Measurements from ENCODE around the gene CLEC14A.
A peak's percentile ranks its signal among the peaks of the same experiment; 100 is the strongest.

CLEC14A gene

DNA sequence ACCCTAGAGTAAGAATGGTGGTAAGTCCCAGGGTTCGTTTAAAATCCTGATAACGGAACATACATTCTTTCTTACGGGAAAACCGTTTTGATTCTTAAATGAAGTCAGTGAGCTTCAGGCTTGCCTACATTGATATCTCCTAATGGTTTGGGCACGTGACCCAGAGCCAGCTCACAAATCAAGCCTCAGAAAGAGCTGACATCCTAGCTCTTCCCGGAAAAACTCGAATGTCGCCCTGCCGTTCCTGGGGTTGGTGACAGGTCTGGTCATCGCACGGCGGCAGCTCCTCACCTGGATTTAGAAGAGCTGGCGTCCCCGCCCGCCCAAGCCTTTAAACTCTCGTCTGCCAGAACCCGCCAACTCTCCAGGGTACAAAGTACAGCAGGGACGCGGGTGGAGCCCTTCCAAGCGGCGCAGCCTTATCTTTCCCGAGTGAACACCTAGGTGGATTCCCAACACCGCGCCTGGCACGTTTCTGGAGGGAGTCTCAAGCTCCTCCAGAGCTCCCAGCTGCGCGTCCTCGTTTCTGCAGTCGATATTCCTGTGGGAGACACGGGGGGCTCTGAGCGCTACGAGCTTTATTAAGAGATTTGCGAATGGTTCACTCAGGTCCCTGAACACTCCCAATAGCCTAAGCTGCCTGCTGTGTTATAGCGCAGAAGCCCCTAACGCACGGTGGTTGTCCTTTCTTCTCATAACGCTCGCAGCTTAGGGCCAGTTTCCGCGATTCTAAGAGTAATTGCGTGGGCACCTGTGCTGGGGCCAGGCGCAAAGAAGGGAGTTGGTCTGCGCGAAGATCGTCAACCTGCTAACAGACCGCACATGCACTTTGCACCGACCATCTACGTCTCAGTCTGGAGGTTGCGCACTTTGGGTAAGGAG lies 47.9 kb downstream of the CLEC14A start, which contains the start of gene SSTR1:
Gene SSTR1, plus strand, starts transcription at position 169 of the 882 bp plus-strand sequence. CDS start 1,486 bp downstream, outside the sequence.
- in situ Hi-C loops (cut with HindIII; ENCODE audit: low pct_unique_long_range_greater_than_20kb, low sequenced_read_pairs) = no loop called here
- TF ChIP-seq JUND (IDR thresholded peaks at IDR 0.05; ENCODE audit: low read depth) = no peak
- DNase-seq (ENCODE audit: low read depth in 1 of 2, low spot score in 1 of 2) = peak in 1 of 2 experiments; percentile 16

DNA sequence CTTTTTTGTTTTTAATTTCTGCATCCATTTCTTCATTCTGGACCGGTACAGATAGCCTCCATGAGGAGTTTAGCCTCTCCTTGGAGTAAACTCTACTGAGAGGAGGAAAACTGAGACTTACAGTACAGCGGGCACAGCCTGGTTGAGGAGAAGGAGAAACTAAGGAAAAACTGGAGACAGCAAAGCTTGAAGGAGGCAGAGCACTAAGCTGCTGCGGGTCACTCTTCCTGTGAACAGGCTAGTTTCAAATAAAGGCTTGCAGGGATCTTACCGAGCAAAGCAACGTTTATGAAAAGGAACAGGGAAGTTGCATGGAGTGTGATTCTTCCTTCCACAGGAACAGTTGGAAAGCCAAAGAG lies 48.5 kb downstream of the CLEC14A start:
- in situ Hi-C loops (cut with HindIII; ENCODE audit: low pct_unique_long_range_greater_than_20kb, low sequenced_read_pairs) = no loop called here
- no peak for TF ChIP-seq JUND (IDR thresholded peaks at IDR 0.05; ENCODE audit: low read depth)
- peak in 1 of 2 experiments; percentile 7 for DNase-seq (ENCODE audit: low read depth in 1 of 2, low spot score in 1 of 2)

- TF ChIP-seq JUND (IDR thresholded peaks at IDR 0.05; ENCODE audit: low read depth) = no peak
- in situ Hi-C loops (cut with HindIII; ENCODE audit: low pct_unique_long_range_greater_than_20kb, low sequenced_read_pairs) = no loop called here
- DNase-seq (ENCODE audit: low read depth in 1 of 2, low spot score in 1 of 2) = no peak
Measured at GRCh38 chr14:38206689-38207376, 49.1 kb downstream of the CLEC14A start.

GRCh38 chr14:38205949-38206665 lies 49.8 kb downstream of the CLEC14A start:
- in situ Hi-C loops (cut with HindIII; ENCODE audit: low pct_unique_long_range_greater_than_20kb, low sequenced_read_pairs) = no loop called here
- TF ChIP-seq JUND (IDR thresholded peaks at IDR 0.05; ENCODE audit: low read depth) = no peak
- DNase-seq (ENCODE audit: low read depth in 1 of 2, low spot score in 1 of 2) = no peak

DNA sequence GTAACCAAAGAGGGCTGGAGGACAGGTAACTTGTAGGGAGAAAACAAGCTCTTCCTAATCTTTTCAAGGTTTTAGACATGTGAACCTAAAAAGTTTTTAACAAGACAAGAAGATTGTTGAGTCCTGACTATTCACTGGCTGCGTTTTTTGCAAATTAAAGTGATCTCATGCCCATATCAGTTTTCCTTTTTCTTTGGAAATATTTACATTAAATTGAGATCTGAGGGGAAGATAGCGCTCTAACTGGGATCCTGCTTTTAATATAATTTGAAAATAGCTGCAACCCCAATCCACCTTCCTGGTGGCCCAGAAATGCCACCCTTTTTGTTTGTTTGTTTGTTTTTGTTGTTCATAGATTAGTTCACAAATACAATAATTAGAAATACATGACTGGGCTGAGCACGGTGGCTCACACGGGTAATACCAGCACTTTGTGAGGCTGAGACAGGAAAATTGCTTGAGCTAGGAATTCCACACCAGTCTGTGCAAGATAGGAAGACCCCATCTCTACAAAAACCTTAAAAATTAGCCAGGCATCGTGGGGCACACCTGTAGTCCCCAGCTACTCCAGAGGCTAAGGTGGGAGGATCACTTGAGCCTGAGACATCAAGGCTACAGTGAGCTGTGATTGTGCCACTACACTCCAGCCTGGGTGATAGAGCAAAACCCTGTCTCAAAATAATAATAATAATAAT lies 50.6 kb downstream of the CLEC14A start:
- in situ Hi-C loops (cut with HindIII; ENCODE audit: low pct_unique_long_range_greater_than_20kb, low sequenced_read_pairs) = no loop called here
- TF ChIP-seq JUND (IDR thresholded peaks at IDR 0.05; ENCODE audit: low read depth) = no peak
- no peak for DNase-seq (ENCODE audit: low read depth in 1 of 2, low spot score in 1 of 2)

DNA sequence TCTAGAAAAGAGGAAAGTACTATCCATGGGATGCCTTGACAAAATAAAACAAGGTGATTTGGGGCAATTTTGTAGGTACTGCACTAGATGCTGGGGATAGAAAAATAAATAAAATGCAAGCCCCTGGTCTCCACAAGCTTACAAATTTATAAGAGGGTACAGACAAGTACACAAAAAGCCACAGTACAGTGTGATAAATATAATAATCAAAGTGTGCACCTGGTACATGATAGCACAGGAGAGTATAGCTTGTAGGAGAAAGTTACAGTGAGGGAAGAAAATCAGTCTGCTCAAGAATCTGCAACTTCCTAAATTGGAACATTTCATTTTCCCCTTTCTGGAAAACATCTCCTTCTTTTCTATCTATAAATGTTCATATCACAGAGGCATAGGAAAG lies 51.2 kb downstream of the CLEC14A start:
- in situ Hi-C loops (cut with HindIII; ENCODE audit: low pct_unique_long_range_greater_than_20kb, low sequenced_read_pairs) = no loop called here
- TF ChIP-seq JUND (IDR thresholded peaks at IDR 0.05; ENCODE audit: low read depth) = no peak

More for the DNA sequence above, 51.2 kb downstream of the CLEC14A start:
- no peak for DNase-seq (ENCODE audit: low read depth in 1 of 2, low spot score in 1 of 2)

All from T47D (cell line).